Measurements from ENCODE around the gene OPCML.

OPCML gene

DNA sequence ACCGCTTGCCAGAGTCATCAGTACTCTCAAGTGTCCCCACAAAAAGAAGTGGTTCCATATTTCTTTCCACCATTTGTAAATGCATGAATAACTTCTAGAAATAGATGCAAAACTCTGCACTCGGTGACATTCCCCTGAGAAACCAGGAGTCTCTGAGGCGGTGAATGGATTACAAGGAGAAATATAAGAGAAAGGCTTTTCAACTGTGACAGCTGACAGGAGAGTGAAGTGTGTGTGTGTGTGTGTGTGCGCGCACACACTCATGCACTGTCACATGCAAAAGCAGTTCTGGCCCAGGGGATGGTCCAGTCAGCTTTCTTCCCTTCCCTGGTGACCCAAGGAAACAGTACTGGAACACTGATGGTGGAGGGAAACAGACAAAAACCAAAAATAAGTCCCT is 710.0 kb downstream of the OPCML start:
- no peak for DNase-seq

DNA sequence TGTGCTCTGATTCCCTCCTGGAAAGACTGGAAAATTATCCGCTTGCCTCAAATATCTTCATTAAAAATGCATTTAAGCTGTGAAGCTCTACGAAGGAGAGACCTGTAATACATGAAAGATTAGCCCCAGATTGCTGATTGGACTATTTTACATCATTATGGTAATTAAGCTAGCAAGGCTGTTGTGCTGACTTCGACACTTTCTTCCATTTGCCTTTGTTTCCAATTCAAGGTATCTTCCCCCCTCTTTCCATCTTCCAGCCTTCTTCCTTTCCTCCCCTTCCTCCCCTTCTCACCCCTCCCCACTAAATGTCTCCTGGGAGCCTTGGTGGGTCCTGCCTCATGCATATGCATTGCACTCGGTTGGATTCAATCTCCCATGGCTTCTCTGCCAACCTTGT is 710.8 kb downstream of the OPCML start:
- no peak for DNase-seq

DNA sequence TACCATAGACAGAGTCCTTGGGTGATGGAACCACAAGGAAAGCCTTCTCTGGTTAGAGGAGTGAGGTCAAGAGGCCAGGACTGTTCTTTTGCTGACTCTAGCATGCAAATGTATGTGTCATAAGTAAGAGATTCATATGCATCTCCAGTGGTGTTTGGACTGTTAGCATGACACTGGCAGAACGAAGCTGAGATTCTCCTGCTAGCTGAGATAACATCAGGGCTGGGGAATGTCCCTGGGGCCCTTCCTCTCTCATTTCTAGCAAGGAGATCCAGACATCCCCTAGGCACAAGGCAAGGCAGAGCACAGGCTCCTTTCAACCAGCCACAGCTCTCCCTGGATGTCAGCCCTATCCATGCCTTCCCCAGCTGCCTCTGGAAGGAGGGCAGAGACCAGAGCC is 711.3 kb downstream of the OPCML start:
- no peak for DNase-seq

DNA sequence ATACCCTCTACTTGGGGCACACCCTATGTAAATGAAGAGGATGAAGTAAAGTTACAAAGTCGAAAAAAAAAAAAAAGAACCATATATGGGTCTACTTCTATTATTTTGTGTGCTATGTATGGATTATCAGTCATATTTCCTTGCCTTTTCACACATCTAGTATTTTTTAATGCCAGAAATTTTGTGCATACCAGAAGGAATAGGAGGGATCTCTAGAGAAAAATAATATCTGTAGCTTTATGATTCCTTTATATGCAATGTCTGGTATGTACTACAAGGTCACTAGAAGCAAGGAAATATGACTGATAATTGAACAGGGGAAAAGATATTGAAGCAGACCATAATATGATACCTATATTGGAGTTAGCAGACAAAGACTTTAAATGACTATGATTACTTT is 713.4 kb downstream of the OPCML start:
- no peak for DNase-seq

DNA sequence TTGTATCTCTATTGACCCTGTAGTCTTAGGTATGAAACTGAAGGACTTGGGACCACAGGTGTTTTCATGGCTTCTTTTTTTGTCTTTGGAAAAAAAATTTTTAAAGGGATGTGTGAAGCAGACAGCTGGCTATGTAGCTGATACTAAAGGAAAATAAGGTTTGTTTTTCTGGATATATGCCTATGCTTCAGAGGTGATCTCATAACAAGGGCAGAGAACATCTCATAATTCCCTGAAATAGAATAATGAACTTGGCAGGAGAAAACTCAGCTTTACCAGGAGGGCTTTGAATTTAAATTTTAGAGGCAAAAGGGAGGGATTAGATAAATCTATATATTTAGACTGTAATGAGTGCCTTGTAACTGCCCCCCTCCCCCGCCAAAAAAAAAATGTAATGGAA is 714.9 kb downstream of the OPCML start:
- no peak for DNase-seq

DNA sequence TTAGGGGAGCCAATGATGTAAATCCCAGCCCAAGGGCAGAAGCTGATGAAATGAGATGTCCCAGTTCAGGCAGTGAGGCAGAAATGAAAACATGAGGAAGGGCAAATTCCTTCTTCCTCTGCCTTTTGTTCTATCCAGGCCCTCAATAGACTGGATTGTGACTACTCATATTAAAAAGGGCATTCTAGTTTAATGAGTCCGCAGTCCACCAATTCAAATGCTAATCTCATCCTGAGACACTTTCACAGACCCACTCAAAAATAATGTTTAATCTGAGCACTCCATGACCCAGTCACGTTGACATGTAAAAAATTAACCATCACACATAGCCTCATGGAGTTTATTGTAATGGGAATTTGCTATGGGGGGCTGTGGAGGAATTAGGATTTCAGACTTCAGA is 717.9 kb downstream of the OPCML start:
- DNase-seq = no peak

DNA sequence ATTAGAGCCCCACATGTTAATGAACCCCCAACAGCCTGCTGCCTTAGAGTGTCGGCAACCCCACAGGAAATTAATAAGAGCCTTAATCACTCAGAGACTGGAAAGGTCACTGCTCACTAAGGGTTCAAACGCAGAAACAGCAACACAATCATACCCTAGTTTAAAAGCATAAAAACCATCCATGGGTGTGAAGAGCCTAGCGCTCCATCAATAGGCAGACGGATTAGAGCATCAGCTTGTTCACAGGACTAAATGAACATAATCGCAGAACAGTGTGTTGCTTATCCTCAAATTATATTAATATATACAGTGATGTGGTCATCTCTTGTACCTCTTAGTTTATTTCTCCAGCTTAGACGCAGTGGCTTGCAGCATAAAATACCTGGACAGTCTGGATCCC is 720.7 kb downstream of the OPCML start:
- DNase-seq = no peak

DNA sequence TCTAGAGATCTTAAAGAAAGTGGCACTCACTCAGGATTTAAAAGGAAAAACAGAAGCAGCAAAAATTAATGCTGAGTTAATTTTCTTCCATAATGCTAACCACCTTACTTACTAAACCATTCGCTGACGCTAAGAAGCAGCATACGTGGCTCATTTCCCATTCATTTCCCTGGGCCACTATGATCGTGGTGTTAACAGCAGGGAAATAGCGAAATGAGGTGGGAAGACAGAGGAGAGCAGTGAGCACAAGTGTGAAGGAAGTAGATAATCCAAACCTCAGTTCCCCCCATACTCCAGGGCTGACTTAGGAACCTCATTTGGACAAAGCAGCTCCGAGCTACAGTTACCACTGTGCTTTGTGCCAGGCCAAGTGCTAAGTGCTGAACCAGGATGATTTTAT is 723.2 kb downstream of the OPCML start:
- DNase-seq = no peak

DNA sequence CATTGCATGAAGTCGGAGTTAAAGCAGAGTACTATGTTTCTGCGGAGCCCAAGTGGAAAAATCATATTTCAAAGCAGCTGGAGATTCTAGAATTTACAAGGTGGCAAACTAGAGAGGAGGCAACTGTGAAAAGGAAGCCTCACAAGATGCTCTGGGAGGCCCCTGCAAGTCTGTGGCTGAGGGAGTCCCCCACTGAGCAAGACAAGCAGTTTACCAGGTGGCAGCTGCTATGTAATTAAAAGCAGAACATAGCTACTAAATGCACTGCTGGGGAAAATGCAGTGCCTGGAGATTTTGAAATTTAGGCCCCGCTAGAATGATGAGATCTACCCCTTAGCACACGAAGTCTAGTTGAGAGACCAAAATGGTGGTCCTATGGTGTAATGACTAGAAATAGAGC is 728.0 kb downstream of the OPCML start:
- no peak for DNase-seq

DNA sequence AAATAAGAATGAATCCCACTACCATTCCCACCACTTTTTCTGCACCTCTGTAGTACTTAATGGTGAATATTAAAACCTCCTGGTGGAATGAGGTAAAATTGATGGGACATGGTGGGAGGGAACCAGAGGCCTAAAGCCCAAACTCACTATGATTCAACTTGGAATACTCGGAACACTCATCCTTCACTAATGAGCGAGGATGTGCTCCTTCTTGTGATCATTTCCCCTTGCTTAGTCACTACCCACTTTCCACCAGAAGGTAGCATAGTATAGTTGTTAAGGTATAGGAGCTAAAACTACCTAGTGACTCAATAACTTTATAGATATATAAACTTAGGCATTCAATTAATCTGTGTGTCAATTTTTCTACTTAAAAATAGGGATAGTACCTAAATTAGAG is 728.9 kb downstream of the OPCML start:
- no peak for DNase-seq

DNA sequence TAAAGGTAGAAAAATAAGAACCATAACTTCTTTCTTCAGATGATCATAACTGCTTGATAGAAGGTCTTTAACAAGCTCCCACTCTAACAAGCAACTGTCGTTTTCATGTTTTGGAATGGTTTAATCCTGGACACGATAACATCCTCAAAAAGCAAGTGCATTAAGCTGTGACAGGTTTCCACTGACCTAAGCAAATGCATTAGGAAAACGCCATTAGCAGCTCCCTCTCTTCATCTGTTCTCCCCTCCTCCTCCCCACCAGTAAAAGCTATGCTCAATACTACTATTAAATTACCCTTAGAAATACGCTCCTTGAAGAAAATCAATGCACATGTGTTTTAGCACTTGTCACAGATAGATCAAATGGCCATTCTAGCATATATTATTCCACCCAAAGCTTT is 729.4 kb downstream of the OPCML start:
- DNase-seq = no peak

DNA sequence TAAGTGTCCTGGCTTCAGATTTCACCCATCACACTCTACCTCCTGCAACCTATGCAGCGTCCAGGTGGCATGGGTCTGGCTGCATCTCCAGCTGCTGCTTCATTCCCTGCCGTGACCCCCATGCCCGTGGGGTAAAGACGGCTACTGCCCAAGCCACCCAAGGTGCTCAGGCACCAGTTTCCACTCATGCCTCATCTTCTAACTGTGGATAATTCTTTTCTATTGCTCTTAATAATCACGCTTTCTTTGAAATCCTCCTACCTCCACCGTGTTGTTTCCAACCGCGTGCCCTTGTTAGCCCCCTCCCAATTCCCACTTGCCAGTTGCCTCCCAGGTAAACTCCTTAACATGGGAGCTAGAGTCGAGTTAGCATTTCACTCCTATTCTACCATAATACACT is 738.5 kb downstream of the OPCML start:
- DNase-seq = no peak

DNA sequence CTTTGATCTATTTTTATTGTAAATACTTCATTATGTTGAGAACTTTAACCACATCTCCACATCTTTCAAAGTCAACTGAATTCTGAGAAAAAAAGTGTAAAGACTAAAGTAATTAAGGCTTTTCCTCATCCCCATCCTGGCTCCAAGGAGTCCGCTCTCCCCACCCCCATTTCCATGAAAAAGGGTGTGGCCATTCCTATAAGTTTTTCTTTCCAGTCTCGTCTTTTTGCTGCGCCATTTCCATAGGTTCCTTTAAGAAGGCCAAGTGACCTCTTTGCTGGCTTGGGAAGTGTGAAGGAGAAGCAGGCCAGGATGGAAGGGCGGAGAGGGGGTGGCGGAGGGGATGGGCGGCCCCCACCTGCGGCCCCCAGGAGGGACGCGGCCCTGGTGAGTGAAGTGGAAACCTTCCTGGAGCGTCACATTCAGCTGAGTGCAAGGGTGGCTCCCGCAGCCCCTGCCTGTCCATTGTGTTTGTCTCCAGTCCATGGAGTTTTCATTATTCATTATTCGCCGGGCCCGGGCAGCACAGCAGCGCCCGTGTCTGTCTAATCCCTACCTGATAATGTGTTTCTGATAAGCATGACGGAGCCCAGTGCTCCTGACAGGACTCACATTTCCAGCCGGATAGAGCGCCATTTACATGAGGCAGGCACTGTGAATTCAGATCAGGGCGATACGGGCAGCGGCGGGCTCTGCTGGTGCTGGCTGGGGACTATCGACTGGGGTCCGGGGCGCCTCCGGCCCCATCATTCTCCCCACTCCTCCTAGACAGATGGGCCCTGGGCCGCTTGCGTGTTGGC is 739.8 kb downstream of the OPCML start:
- no peak for DNase-seq

DNA sequence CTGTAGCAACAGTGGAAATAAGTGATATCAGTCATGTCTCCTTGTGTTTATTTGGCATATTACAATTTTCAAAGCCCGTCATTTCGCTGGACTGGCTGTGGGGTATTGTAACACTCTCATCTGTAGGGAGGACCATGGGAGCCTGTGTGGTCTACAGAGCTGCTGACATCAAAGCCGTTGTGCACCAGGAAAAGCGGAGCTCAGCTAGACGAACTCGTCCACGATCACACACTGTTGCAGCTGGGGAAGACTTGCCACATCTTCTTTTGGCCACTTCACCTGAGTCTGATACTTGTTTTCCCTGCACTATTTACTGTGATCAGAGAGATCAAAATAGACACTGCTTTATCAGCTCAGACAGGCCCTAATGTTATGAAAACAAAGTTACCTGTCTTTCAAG is 741.3 kb downstream of the OPCML start:
- DNase-seq = no peak

DNA sequence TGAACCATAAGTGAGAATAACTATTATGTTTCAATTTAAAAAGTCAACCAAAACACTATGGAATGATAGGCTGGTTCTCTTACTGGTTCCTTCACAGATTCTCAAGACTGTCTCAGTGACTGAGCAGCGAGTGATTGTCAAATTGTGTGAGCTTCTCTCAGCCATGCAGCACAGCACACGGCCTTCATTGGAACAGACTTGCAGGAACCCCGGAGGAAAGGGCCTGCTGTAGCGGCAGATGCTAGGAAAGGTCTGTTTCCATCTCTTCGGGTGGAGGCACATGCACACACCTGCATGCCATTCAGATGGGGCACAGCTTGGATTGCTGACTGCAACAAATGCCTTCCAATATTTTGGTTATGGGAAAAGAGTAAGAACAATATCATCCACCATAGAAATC is 741.8 kb downstream of the OPCML start:
- DNase-seq = no peak

DNA sequence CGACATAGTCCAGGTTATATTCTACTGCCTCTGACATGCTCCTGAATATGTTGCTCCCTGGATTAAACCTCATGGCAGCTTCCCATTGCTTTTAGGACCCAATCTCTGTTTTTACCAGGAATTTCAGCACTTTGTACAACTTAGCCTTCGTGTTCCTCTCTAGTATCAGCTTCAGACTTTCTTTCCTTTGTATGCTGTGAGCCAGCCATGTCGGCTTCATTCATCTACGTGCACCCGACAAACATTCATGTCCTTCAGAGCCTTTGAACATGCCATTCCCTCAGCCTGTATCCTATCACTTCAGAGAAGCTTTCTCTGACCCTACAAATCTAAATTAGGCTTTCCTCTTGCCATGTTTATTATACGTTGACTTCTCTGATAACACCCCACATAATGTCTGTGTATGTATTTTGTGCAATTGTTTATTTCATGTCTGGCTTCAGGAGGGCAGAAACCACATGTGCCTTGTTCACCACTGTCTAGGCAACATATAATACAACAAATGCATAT is 743.4 kb downstream of the OPCML start:
- no peak for DNase-seq

DNA sequence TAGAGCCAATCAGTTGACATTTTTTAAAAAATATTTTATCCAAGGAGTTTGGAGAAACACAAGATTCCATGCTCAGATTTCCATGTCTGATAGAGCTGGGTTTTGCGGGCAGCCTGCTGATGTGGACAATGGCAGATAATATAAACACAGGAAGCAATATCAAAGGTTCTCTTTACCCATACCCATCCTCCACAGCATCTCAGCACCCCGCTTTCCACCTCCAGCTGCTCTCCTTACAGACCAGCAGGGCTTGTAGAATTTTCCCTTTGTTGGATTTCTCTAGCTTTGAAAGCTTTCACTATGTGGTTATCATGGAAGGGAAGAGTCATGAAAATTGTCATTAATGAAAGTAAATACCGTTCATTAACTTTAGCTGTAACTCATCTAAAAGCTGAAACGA is 746.4 kb downstream of the OPCML start:
- DNase-seq = no peak

DNA sequence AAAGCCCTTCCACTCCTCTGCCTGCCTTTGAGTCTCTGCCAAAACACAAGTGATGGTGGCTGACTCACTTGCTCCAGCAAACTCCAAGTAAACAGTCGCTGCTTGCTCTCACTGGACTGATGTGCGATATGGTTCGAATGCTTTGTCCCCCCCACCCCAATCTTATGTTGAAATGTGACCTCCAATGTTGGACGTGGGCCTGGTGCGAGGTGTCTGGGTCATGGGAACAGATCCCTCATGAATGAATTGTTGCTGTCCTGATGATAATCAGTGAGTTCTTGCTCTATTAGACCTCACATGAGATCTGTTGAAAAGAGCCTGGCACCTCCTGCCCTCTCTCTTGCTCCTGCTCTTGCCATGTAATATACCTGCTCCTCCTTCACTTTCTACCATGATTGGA is 747.9 kb downstream of the OPCML start:
- DNase-seq = no peak

DNA sequence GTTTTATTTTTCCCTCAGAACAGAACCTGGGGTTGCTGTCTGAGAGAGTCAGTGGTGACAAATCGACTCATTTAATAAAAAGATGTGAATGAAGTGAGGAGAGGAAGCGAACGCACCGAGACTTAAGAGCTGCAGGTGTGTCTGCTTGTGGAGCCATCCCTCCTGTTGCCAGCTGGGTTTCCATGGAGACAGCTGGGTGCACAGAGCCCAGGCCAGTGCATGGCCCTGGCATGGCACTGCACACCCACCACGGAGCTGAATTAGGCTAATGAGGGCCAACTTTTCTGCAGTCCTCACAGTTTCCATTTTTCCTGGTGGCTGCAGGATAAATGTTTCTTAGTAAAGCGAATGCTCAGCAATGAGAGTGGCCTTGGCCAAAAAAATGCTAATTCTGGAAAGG is 750.2 kb downstream of the OPCML start:
- DNase-seq = no peak

DNA sequence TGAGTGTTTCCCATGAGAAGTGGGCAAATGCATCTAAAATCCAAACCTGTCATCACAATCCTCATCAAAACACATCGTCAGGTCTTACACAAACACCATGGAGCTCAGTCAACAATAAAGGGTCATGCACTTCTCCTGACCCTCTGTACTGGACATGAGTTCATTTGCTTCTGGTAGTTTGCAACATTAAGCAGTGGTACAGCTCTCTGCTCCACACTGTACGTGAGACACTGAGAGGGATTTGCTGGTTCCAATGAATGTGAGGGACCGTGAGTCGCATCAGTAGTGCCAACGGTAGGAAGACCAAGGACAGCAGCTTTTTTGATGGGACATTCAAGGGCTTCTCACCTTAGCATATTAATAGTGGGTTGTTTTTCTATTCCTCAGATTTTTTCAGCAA is 752.3 kb downstream of the OPCML start:
- DNase-seq = no peak

DNA sequence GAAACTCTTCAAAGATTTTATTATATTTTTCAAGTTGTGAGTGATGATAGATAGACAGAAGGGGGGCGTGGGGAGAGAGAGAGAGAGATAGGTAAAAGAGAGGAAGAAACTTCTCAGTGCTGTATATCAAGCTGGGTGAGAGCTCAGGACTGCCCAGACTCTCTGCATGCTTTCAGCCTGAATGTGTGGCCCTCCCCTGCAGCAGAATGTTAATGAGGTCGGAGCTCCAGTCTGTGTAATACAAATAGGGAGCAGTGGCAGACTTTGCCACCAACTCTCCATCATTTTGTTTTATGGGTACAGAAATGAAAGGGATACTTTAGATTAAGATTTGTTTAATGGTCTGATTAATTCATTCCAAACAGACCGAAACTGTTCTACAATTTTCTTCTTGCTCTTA is 752.8 kb downstream of the OPCML start:
- DNase-seq = no peak

DNA sequence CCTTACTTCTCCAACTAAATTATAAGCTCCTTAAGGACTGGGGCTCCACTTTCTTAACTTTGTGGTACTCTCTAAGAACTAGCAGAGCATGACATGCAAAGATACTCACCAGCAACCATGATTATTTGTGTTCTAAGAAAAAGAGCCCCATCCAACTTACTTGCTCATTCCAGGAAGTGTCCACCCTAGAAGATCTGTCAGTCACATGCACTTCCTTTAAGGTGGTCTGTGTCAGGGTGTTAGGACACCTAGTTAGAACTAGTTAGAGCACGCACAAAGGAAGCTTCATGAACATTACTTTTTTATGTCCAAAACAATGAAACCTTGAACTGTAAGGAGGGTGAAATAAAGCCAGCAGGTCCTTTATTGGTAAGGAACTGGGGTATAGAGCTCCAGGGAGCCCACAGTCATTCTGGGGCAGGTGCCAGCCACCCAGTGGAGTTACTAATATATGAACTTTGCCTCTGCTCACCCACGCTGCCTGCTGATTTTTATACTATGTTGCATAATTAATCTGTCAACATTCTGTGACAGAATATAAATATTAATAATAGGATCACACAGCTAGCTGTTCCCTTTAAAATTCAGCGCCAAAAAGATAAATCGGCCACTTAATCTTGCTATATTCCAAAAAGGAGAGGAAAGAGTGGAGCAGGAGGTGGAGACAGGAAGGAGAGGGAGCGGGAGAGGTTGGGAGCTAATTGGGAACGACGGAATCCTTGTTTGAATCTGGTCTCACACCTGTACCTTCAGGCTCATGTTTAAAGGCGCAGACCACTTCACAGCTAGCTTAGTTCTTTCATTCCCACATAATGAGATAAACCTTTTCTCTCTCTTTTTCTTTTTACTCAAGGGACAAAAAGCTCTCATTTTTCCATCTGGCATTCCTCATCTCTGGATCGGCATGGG is 755.0 kb downstream of the OPCML start:
- DNase-seq = no peak

DNA sequence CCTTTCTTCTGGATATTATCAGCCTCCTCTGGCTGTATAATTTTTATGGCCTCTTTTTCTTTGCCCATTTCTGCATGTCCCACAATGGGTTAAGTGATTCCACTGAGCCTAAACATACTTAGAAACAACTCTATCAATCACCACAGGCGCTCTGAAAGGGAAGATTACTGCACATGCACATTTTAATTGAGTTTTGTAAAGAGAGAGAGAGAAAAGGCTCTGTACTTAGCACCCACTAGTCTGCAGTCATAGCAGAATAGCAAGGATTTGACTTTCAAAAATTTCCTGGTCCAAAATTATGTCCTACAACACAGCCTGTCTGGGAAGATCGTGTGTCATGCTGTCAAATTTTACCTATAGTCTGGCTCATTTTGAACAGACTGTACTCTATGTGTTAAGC is 758.5 kb downstream of the OPCML start:
- no peak for DNase-seq

All from central memory CD4-positive, alpha-beta T cell (primary cell).